Activated CD8-positive, alpha-beta memory T cell treated with anti-CD3 and anti-CD28 coated beads for 4 hours (primary cell): ENCODE measurements around the gene RBM19.
"Not testable (repeated sequence)": the region's sequence is repeated elsewhere in the genome, so short reads cannot be mapped to it uniquely, and the experiment has no call there.

Experiments used
- DNase-seq, 2 donors: peaks; one replicate each; pipeline ENCODE4 v3.0.0-alpha.2; 2020; ENCODE audit warnings: low read depth in 2 of 2

RBM19 gene, protein sequence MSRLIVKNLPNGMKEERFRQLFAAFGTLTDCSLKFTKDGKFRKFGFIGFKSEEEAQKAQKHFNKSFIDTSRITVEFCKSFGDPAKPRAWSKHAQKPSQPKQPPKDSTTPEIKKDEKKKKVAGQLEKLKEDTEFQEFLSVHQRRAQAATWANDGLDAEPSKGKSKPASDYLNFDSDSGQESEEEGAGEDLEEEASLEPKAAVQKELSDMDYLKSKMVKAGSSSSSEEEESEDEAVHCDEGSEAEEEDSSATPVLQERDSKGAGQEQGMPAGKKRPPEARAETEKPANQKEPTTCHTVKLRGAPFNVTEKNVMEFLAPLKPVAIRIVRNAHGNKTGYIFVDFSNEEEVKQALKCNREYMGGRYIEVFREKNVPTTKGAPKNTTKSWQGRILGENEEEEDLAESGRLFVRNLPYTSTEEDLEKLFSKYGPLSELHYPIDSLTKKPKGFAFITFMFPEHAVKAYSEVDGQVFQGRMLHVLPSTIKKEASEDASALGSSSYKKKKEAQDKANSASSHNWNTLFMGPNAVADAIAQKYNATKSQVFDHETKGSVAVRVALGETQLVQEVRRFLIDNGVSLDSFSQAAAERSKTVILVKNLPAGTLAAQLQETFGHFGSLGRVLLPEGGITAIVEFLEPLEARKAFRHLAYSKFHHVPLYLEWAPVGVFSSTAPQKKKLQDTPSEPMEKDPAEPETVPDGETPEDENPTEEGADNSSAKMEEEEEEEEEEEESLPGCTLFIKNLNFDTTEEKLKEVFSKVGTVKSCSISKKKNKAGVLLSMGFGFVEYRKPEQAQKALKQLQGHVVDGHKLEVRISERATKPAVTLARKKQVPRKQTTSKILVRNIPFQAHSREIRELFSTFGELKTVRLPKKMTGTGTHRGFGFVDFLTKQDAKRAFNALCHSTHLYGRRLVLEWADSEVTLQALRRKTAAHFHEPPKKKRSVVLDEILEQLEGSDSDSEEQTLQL

DNA sequence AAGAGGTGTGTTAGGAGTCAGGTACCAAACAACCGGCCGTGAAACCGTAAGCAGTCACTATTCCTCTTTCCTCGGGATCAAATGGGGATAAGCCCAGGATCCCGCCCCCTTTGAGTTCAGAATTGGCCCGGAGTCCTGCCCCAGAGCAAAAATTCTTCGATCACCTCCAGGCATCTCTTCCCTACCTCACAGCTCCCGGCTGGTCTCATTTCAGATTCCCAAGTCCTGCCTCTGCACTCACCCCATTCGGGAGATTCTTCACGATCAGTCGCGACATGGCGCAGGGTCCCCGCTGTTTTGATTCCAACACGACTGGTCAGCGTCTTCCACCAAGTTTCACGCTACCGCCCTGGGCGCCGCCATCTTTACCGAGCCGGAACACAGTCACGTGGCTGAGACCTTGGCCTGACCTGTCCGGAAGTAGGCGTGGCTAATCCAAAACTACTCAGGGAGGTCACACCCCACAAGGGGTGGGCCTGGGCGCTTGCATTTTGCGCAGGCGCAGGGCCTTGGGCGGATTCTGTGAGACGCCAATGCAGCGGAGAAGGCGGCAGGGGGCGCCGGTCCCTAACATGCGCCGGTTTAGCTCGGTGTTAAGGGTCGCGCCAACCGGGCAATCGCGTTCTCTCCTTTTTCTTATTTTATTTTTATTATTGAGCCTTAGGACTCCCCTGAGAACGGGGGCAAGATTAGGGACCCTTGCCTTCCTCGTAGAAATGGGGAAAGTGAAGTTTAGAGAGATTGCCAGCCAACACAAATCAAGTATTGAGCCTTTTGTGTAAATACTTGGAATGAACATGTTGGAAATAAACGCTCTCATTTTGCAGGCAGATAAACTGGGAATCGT, at the start of gene RBM19:
RBM19 (minus strand) TSS at position 375 of the 847 bp plus-strand sequence; CDS start at position 277, 98 bp downstream.
- DNase-seq = peak; percentile 97

DNA sequence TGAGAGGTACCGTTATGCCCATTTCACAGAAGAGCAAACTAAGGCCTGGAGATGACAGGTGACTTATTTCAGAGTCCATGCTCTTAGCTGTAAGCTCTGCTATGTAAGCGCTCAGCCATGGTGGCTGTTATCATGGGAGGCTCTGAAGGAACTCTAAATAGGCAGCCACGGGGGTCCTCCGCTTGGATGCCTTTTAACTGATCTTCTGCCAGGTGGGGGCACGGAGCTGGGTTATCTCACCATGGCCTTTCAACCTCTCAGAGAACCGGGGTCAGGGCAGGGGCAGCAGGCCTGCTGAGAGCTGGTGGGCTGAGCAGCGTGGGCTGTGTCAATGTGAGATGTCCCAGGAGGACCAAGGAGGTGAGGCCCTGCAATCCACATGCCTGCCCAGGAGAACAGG, 49.7 kb upstream of the RBM19 start:
- DNase-seq = no peak

DNA sequence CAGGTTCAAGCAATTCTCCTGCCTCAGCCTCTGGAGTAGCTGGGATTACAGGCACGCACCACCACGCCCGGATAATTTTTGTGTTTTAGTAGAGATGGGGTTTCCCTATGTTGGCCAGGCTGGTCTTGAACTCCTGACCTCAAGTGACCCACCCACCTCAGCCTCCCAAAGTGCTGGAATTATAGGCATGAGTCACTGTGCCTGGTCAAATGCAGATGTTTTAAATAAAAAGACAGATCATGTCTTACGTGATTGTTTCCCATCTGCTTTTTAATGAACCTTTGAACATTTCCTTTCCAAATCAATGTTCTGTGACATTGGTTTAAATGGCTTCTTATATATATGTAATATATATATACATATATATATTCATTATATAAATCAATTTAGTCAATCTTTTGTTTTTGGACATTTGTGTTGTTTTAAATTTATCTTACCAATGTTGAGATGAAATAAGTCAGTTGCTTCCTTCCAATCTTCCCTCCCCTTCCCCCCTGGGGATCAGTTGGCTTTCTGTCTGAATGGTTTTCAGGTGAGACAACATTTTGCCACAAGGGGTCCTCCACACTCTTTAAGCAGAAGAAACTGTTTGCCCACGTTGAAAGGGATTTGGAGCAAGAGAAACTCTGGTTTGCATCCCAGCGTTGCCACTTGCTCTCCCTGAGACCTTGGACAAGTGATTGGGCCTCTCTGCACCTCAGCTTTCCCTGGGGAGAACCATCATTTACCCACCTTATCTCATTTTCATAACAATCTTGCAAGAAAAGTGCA, 47.6 kb upstream of the RBM19 start:
- DNase-seq = no peak

DNA sequence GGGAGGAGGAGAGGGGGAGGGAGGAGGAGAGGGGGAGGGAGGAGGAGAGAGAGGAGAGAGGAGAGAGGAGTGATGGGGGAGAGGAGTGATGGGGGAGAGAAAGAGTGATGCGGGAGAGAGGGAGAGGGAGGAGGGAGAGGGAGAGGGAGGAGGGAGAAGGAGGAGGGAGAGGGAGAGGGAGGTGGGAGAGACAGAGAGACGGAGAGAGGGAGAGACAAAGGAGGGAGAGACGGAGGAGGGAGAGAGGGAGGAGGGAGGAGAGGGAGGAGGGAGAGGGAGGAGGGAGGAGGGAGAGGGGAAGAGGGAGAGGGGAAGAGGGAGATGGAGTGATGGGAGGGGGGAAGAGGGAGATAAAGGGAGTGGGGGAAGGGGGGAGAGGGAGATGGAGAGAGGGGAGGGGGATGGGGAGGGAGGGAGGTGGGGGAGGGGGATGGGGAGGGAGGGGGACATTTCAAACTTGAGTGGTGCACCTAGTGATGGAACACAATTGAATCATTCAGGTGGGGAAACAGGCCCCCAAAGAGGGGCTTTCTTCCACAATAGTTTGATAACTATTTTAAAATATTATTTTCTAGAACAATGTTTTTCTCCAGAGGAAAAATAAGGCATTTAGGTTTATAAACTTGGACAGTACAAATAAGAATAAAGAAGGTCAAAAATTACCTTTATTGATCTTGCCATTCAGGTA, 46.8 kb upstream of the RBM19 start:
- no peak for DNase-seq

DNA sequence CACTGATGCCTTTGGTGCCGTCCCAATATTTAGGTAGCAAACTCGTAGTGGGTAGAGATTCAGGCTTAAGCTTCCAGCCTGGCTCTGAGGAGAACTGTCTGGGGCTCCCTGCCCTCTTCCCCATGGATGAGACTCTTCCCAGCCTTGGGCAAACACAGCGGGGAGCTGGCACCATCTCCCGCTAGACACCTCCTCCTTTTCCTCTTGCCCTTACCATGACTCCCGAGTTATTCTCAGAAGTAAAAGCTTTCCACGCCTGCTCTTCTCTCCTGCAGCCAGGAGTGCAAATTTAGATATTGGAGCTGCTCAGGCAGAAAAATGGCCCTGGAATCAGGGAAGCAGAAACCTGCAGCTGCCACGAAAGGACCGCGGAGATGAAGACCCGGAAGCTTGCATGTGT, 45.6 kb upstream of the RBM19 start:
- no peak for DNase-seq

DNA sequence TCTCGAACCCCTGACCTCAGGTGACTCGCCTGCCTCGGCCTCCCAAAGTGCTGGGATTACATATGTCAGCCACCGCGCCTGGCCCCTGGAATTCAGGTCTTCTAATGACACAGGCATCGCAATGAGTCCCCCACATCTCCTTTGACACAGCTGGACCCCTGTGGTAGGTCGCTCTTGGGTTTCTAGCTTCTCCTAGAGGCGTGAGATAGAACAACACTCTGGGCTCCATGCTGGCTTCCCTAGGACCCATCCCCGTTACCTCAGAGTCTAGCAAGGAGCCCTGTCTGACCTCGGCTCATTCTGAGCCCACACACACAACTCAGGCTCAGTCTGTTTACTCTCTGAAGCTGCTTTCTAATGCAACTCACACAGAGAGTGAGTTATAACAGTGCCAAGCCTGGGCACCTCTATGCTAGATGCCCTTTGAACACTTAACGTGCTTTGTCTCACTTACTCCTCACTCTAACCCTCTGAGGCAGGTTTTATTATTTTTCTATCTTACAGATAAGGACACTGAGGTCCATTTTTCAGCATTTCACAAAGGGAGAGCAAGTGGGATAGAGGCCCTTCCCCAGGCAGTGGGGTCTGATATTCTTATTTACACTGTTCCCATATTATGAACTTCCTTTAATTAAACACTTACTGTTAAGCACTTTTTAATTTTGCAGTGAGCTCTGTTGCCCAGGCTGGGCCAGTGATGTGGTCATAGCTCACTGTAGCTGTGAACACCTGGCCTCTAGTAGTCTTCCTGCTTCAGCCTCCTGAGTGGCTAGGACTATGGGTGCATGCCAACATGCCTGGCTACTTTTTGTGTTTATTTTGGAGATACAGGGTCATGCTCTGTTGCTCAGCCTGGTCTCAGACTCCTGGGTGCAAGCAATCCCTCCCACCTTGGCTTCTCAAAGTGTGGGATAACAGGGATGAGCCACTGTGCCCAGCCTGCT, 40.6 kb upstream of the RBM19 start:
- DNase-seq = no peak

DNA sequence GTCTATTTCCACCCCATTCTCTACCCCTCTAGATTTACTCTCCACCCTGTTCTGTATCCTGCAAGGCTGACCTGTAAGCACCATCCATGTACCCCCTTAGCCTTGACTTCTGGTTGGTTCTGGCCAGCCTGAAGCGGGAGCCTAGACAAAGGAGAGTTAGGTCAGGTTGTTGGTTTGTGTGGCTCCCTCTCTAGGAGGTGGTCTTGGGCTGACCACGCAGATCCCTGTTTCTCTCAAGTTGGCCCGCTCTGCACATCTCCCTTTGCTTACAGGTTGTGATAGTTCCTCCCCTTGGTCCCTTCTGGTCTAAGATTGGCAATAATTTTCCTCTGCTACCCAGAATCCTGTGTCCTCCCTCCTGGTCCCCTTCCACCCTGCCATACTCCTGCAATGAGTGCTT, 38.3 kb upstream of the RBM19 start:
- DNase-seq = no peak

DNA sequence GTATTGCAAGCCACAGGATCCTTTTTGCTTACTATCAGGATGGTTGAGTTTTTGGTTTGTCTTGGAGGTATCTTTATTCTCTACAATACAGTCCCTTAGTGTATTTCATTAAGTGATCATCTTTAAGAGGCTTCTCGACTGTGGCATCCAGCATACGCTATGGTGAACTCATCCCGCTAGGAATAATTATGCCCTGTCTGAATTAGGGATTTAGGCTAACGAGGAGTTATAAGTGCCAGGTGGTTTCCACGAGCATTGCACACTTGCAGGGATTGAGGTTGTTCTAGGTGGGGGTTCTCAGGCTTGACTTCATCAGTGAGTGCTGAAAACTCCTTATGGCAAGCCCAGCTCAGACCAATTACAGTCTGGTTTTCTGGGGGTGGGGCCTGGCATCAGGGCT, 37.2 kb upstream of the RBM19 start:
- no peak for DNase-seq

DNA sequence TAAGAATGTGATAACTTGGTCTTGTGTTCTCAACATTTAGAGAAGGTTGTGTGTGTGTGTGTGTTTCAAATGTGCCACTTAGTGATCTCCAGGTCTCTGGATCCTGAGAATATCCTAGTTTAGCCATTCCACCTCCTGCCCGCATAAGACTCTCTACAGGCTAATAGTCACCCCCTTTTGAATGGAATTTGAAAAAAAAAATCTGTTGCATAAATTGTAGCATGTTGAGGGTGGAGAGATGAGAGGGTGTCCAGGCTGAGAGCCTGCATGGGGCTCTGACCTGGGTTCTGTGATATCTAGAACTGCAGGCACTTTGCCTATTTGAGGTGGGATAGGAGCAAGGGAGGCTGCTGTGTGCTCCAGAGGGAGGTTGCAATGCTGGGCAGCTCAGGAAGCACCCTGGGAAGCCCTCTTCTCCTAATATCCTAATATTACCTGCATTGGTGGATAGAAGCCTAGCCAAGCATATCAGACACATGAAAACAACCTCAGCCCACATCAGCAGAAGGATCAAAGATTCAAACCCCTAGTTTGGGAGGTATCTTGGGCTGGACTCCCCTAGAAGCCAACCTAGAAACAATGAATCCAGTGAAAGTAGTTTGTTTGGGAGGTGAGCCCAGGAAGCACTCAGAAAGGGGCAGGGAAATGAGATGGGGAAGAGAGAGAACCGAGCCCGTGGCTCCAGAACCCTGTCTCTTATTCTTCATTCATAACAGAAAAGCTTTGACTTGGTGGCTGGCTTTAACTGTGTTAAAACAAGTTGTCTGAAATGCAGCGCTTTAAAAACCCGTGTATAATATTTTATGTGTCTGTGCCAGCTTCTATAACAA, 35.6 kb upstream of the RBM19 start:
- no peak for DNase-seq

DNA sequence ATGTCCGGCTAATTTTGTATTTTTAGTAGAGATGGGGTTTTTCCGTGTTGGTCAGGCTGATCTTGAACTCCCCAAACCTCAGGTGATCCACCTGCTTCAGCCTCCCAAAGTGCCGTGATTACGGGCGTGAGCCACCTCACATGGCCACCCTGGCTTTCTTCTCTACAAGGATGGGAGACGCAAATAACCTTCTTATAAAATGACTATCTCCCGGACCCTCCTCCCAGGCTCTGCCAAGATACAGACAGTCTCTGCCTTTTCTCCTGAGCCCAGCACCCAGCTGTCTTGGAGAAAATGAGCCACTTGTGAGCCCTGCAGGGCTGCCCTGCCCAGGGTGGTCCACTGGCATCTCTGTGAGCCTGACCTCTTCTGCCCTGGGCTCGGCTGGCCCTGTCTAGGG, 34.7 kb upstream of the RBM19 start:
- DNase-seq = no peak

DNA sequence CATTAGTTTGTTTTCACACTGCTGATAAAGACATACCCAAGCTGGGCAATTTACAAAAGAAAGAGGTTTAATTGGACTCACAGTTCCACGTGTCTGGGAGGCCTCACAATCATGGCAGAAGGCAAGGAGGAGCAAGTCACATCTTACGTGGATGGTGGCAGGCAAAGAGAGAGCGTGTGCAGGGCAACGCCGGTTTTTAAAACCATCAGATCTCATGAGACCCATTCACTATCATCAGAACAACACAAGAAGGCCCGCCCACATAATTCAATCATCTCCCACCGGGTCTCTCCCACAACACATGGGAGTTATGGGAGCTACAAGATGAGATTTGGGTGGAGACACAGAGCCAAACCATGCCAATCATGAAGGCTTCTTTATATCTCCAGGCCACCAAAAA, 34.1 kb upstream of the RBM19 start:
- DNase-seq = not testable (repeated sequence)

DNA sequence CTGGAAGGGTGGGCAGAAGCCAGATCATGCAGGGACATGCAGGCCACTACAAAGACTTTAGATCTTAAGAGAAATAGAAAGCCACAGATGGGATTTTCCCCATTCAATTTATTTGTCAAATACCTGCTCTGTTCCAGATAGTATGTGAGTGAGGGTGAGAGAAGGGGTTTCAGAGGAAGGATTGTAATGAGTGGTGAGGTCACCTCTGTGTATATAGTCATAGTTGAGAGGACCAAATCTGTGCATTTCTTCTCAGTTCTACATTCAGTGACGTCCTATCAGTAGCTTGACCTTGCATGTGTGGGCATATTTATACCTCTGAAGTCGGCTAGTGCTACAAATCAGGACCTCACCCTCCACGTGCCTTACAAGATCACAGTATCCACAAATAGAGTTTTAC, 31.2 kb upstream of the RBM19 start:
- no peak for DNase-seq

DNA sequence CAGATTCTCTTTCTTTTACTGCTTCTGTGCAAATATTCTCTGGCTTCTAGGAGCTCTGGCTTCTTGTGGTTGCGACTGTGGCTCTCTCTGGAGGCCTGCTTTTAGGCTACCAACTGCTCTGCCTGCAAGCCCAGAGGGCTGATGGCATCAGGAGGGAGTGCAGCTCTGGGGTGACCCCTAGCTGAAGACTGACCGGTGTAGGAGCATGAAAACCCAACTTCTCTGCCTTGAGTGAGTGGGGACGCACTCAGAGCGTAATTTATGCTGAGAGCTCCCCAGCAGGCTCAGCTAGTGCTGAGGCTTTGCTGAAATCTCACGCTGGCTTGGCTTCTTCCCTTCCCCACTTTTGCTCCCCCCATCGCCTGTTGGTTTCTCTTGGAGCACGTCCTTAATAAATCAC, 29.9 kb upstream of the RBM19 start:
- no peak for DNase-seq

DNA sequence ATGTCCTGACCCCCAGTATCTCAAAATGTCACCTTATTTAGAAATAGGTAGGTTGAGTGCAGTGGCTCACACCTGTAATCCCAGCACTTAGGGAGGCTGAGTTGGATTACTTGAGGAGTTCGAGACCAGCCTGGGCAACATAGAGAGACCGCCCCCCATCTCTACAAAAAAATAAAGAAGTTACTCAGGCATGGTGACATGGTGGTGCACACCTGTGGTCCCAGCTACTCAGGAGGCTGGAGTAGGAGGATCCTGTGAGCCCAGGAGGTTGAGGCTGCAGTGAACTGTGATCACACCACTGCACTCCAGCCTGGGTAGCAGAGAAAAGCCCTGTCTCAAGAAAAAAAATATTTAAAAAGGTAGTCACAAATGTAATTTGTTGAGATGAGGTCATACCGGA, 27.9 kb upstream of the RBM19 start:
- no peak for DNase-seq

DNA sequence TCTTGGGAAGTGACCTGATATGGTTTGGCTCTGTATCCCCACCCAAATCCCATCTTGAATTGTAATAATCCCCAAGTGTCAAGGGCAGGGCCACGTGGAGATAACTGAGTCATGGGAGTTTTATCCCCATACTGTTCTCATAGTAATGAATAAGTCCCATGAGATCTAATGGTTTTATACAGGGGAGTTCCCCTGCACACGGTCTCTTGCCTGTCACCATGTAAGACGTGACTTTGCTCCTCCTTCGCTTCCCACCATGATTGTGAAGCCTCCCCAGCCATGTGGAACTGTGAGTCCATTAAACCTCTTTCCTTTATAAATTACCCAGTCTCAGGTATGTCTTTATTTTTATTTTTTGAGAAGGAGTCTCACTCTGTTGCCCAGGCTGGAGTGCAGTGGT, 26.6 kb upstream of the RBM19 start:
- not testable (repeated sequence) for DNase-seq

DNA sequence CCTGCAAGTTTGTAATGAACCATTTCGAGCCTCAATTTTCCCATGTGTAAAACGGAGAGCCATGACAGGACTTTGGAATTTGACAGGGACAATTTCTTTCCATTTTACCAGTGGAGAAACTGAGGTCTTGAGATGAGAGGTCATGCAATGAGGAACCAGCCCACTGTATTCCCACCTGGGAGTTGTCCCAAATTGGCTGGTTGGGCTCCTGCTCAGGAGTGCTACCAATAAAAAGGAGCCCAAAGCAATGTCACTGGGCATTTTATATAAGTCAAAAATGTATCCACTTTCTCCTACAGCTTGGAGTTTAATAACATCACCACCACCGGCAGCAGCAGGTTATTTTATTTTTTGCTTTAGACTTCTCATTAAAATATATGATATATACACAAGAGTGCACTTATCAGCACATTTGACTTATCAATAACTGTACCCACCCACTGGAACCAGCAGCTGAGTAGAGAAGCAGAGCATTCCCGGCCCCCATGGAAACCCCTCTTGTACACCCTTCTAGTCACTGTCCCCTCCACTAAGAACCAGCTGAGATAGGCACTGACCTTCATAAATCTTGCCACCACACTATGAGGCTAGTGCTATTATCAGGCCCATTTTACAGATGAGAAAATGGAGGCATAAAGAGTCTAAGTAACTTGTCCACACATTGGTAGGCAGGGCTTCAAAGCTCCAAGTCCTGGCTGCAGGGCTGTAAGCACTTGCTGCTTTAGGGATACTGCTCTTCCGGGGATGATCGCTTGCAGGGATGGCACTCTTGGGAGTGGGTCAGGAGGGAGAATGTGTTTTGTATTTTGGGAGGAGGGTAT, 25.3 kb upstream of the RBM19 start:
- DNase-seq = no peak
